Skeletal muscle tissue (tissue), 4 donors: Measurements from ENCODE around the gene TFCP2L1. TPM values are rescaled to one million over a fixed set of nuclear protein-coding genes. Genes with fewer than 3 reads are reported as not detected.

ENCODE experiments used
- H3K27ac ChIP-seq: one replicate; pipeline ENCODE4 v1.7.0; 2013; ENCODE audit warnings: mild to moderate bottlenecking, low read depth, low read length, inconsistent platforms
- H3K27me3 ChIP-seq, 3 donors: one replicate each; pipeline ENCODE4 v1.7.0; 2013; ENCODE audit warnings: low read length in 3 of 3; ENCODE audit not compliant: control insufficient read depth in 3 of 3, insufficient read depth in 3 of 3
- H3K36me3 ChIP-seq, 3 donors: one replicate each; pipeline ENCODE4 v1.7.0; 2013; ENCODE audit warnings: low read length in 3 of 3; ENCODE audit not compliant: control insufficient read depth in 3 of 3, insufficient read depth in 3 of 3
- H3K4me1 ChIP-seq, 3 donors: one replicate each; pipeline ENCODE4 v1.7.0; 2013; ENCODE audit warnings: low read length in 3 of 3, mild to moderate bottlenecking in 3 of 3; ENCODE audit not compliant: control insufficient read depth in 3 of 3, insufficient read depth in 3 of 3
- H3K4me3 ChIP-seq, 3 donors: one replicate each; pipeline ENCODE4 v1.7.0; 2013; ENCODE audit warnings: low read length in 3 of 3
- H3K9ac ChIP-seq, 3 donors: one replicate each; pipeline ENCODE4 v1.7.0; 2013; ENCODE audit warnings: low read length in 3 of 3, mild to moderate bottlenecking in 3 of 3, moderate library complexity in 2 of 3, low read depth in 1 of 3
- H3K9me3 ChIP-seq, 3 donors: one replicate each; pipeline ENCODE4 v1.7.0; 2013; ENCODE audit warnings: low read length in 3 of 3; ENCODE audit not compliant: control insufficient read depth in 3 of 3
- total RNA-seq: library from RNA; depleted of rRNA; stranded (reverse); fragments of >200 nt; gene quantifications from one replicate; pipeline ENCODE4 v1.2.3, GENCODE V29; 2014
- donor health status: Osteomylitis.

Gene TFCP2L1
- total RNA-seq, 1 donor from 2014 or later: under 0.01 TPM

DNA sequence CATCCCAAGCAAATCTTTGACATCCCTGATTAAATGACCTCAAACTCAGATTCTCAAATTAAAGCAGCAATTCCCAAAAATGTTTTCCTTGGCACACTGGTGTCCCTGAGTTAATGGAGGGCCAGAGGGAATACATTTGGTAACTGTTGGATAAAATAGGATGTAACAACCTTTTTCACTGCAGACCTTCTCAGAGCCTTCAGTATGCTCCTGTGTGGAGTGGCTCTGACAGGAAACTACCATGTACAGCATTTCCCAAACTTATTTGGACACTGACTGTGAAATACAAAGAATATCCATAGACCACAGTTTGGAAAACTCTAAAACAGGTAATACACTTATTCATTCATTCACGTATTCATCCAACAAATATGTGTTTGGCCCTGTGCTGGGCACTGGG is 91.8 kb downstream of the TFCP2L1 start:
- no peak overlapping the region for H3K9ac ChIP-seq
- no peaks in the 10 kb centered on the region for H3K36me3 ChIP-seq
- no peak overlapping the region for H3K27ac ChIP-seq
- no peaks in the 10 kb centered on the region for H3K27me3 ChIP-seq
- peaks cover 13 to 21% (median 16%) of the 10 kb centered on the region in 3 donors for H3K4me1 ChIP-seq
- no peaks in the 10 kb centered on the region for H3K9me3 ChIP-seq
- no peak overlapping the region for H3K4me3 ChIP-seq

DNA sequence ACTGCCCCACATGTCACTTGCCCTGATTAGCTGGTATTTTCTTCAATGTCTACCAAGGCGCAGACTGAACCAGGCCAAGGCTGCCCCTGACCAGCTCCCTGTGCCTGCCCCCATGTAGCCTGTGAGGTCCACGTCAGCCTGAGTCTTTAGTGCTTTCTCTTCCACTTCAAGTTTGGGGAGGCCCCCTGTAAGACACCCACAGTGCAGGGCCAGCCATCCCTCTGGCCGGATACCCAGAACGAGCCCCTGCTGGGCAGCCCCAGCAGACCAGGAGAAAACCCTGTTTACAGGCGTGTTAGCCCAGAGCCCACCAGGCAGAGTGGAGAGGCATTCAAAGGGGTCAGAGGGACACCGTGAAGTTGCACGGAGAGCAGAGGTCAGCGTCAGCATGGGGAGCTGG is 92.4 kb downstream of the TFCP2L1 start:
- no peaks in the 10 kb centered on the region for H3K9me3 ChIP-seq
- no peak overlapping the region for H3K4me3 ChIP-seq
- H3K27ac ChIP-seq: no peak overlapping the region
- no peaks in the 10 kb centered on the region for H3K27me3 ChIP-seq
- H3K4me1 ChIP-seq: peaks cover 11 to 18% (median 13%) of the 10 kb centered on the region in 3 donors
- no peak overlapping the region for H3K9ac ChIP-seq
- no peaks in the 10 kb centered on the region for H3K36me3 ChIP-seq

DNA sequence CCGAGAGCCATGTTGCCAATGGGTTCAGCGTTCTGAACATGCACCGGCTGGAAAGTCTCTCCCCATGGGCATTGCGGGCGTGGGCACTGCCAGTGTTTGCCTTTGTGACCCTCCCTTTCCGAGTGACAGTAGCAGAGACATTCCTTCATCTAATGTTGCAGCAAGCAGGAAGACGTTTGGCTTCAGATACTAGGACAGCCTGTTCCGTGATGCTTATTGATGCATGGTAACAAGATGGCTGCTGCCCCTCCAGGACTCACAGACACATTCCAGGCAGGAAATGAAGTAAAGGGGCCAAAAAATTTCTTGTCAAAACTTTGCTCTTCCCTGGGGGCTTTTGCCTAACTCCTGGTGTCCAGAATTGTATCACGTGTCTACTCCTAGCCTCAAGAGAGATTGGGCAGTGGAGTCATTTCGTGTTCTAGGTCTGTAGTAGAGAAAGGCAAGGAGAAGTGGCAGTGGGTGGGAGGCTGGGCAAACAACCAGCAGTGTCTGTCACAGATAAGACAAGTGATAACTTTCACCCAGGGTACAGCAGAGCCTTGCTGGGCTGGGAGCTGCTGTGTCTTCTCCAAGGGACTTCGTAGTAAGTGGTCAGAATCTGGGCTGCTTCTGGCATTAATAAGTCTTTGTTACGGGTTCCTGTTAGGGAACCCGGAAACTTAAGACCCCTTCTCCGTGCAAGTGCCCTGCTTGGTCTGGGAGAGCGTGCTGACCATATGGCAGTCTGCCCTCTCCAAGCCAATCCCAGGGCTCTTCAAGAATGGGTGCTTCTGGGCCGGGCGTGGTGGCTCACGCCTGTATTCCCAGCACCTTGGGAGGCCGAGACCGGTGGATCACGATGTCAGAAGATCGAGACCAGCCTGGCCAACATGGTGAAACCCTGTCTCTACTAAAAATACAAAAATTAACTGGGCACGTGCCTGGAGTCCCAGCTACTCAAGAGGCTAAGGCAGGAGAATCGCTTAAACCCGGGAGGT is 93.5 kb downstream of the TFCP2L1 start:
- Histone ChIP-seq H3K4me1 (peaks cover 5 to 8% (median 5%) of the 10 kb centered on the region in 3 donors), H3K4me3 (no peak overlapping the region), H3K9ac (no peak overlapping the region), H3K27me3 (no peaks in the 10 kb centered on the region), H3K27ac (no peak overlapping the region), H3K9me3 (no peaks in the 10 kb centered on the region), H3K36me3 (no peaks in the 10 kb centered on the region)

DNA sequence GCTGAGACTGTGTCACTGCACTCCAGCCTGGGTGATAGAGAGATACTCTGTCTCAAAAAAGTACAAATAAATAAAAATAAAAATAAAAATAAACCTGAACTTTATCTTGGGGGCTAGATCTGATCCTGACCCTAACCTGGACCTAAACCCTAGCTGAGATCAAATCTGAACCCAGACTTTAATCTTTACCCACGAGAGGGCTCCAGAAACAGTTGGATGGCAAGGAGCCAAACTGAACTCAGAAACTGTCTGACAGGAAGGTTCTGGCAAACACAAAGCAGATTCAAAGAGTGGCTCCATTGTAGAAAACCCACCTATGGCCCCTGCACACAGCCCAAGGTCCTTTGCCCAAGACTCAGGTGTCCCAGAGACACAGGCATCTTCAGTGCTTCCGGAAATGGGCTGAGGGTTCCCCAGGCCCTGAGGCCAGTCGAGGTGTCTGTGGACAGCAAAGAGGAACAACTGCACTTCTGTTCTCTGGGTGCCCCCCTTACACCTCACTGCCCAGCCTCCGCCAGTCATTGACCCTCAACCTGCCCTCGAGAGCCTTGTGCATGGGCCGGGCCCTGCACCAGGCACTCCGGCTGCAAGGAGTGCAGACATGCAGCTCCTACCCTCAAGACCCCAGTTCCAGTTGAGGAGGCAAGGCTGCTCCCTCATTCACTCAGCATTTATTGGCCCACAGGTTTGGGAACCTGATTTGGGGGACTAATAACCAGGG is 95.2 kb downstream of the TFCP2L1 start:
- Histone ChIP-seq H3K9me3 (no peaks in the 10 kb centered on the region), H3K27me3 (no peaks in the 10 kb centered on the region), H3K36me3 (no peaks in the 10 kb centered on the region), H3K27ac (no peak overlapping the region), H3K9ac (no peak overlapping the region), H3K4me1 (peaks cover 0 to 8% (median 3%) of the 10 kb centered on the region in 3 donors), H3K4me3 (no peak overlapping the region)

DNA sequence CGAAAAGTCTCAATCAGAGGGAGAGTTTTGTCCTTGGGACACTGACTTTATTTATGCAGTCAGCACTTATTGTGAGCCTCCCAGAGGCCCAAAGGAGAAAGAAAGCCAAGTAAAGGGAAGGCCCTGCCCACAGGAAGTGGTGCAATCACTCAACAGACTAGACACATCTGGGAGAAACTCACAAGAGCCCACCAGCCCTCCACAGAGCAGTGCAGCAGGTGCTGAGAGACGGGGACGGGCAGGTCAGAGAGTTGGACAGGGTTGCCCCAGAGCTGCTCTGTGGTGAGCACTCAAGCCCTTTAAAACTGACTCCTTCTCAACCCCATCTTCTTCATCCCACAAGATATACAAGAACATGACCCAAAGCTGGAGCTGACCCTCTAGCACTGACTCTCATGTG is 96.0 kb downstream of the TFCP2L1 start:
- Histone ChIP-seq H3K4me3 (no peak overlapping the region), H3K4me1 (peaks cover 0 to 8% (median 3%) of the 10 kb centered on the region in 3 donors), H3K9me3 (no peaks in the 10 kb centered on the region), H3K27ac (no peak overlapping the region), H3K27me3 (no peaks in the 10 kb centered on the region), H3K36me3 (no peaks in the 10 kb centered on the region), H3K9ac (no peak overlapping the region)

DNA sequence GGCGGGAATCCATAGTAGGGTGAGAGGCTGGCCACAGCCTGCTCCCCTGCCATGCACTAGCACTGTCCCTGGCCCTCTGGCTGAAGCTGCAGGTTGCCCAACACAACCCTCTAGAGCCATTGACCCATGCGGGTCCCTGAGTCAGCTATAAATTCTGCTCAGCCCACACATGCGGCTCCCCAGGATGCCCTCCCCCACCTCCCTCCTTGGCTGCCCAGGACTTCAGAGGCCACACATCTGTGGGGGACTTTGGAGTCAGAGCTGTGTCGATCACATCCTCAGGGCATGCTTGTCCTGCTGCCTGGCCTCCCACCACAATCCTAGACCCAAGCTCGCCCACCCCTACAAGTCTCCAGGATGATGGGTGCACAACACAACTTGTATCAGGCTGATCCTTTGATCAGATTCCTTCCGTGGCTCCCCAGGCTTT is 97.0 kb downstream of the TFCP2L1 start:
- Histone ChIP-seq H3K9ac (no peak overlapping the region), H3K9me3 (no peaks in the 10 kb centered on the region), H3K27ac (no peak overlapping the region), H3K27me3 (no peaks in the 10 kb centered on the region), H3K4me3 (no peak overlapping the region), H3K4me1 (peaks cover 0 to 8% (median 3%) of the 10 kb centered on the region in 3 donors), H3K36me3 (no peaks in the 10 kb centered on the region)

DNA sequence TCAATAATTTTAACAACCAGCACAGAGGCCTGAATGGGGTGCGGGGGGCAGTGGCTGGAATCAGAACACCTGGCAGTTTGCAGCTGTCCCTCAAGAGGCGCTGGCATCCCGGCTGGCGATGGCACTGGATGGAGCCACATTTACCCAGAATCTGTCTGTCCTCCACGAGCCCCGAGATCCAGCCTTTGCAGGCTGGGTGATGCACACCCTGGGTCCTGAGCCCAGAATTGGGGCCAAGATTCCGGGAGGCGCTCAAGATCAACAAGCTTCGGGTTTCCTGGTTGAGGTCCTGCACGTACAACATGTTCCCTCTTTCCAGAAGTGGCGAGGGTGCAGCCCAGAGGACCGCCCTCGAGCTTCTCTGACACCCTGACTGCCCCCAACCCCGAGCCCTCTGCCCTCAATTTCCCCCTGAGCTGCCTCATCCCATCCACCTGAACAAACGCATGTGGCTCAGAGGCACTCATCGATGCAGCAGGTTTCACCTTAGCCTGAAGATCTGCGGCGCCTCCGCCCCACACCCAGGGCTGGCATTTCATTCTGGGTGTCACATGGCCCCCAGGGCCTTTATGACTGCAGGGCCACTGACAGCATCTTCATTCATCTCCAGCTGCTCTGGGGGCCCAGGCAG is 97.5 kb downstream of the TFCP2L1 start:
- H3K4me1 ChIP-seq: peaks cover 0 to 8% (median 3%) of the 10 kb centered on the region in 3 donors
- no peaks in the 10 kb centered on the region for H3K9me3 ChIP-seq
- no peak overlapping the region for H3K4me3 ChIP-seq
- H3K27ac ChIP-seq: no peak overlapping the region
- no peaks in the 10 kb centered on the region for H3K36me3 ChIP-seq
- H3K27me3 ChIP-seq: no peaks in the 10 kb centered on the region
- no peak overlapping the region for H3K9ac ChIP-seq

DNA sequence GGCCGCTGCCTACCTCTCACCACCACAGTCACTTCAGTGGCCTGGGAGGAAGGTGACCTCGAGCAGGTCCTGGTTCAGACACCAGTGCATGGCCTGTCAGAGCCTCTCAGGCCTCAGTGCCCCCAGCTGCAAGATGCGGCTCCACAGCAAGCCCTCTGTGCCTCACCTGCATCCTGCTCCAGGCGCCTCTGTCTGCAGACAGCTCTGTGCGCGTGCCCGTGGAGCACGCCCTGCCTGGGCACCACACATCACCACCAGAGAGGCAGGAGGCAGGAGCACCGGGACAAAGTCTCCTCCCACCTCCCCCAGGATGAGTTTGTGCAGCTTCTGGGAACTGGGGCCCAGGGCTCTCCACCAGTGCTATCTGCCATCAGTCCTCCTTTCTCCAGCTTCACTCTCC is 98.7 kb downstream of the TFCP2L1 start:
- Histone ChIP-seq H3K27me3 (no peaks in the 10 kb centered on the region), H3K4me3 (no peak overlapping the region), H3K27ac (no peak overlapping the region), H3K9ac (peak overlapping the region in 1 of 3 donors; percentile 33), H3K4me1 (peaks cover 0 to 8% (median 3%) of the 10 kb centered on the region in 3 donors), H3K9me3 (no peaks in the 10 kb centered on the region), H3K36me3 (no peaks in the 10 kb centered on the region)

DNA sequence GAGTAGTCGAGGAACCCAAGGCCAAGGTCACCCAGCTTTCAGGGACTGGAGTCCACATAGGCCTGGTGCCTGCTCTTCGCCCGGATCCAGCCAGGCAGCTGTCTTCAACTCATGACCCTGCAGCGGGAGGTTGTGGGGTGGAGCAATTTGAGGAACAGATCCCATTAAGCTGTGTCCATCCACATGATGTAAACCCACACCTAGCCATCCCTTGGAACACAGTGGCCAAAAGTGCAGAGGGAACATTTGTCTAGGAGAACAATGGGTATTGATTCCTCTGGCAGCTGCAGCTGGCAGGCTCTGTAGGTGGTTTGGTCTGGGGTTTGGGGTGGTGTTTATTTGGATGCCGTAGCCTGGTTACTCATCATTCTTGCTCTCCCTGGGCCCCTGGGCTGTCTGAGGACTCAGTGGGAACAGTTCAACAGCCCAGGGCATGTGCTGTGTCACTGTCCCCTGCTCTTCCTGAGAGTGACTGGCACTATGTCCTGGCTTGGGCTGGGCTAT is 99.4 kb downstream of the TFCP2L1 start:
- H3K9ac ChIP-seq: peak overlapping the region in 1 of 3 donors; percentile 33
- H3K4me1 ChIP-seq: peaks cover 0 to 8% (median 3%) of the 10 kb centered on the region in 3 donors
- no peaks in the 10 kb centered on the region for H3K27me3 ChIP-seq
- no peak overlapping the region for H3K4me3 ChIP-seq
- no peaks in the 10 kb centered on the region for H3K36me3 ChIP-seq
- no peaks in the 10 kb centered on the region for H3K9me3 ChIP-seq
- no peak overlapping the region for H3K27ac ChIP-seq
